Activated CD4-positive, alpha-beta T cell treated with anti-CD3 and anti-CD28 coated beads, Interleukin-2, Interleukin-4, amounts not matched to agents 100 ng/mL and 50 ng/mL, durations not matched to agents 16 hours and 8 hours (primary cell): ENCODE results near the gene TECPR1.

Experiments used
- DNase-seq: peaks from one replicate; pipeline ENCODE4 v3.0.0-alpha.2; 2020; ENCODE audit warnings: low spot score

TECPR1 gene

GRCh38 chr7:98191668-98192431, 60.2 kb downstream of the TECPR1 start:
- DNase-seq, result no peak

DNA sequence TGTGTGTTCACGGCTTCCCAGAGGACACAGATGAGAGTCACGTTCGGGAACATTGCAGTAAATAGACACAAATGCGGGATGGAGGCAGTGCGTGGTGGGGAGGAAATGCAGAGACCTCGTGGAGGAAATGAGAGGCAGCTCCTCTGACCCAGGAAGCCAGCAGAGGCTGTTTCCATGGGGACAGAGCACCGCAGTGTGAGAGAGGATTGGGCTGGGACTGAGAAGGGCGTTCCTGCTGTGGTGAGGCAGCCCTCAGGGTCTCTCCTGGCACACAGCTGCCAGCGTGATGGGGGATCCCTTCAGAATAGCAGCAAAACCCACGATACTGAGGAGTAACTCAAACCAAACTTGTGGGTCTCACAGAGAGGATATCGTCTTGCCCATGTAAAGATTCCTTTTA, 62.5 kb downstream of the TECPR1 start:
- DNase-seq, result no peak

GRCh38 chr7:98187138-98187502, 64.9 kb downstream of the TECPR1 start:
- no peak for DNase-seq

GRCh38 chr7:98186452-98187137, 65.4 kb downstream of the TECPR1 start:
- no peak for DNase-seq

DNA sequence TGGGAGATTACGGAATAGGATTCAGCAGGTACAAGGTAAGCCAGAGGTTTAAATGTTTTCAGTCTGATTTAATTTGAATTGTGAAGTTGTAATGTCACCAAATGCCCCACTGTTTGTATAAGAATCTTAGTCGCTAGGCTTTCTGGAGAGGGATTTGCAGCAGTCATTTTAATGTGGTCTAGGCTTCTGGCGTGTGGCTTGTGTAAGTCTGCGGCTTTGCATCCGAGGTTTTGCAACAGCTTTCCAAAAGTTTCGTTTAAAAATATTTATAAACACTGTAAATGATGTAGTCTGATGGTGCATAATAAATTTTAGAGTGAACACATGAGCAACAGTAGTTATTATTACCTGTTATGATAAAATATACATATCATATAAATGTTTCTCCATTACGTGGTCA, 66.9 kb downstream of the TECPR1 start:
- DNase-seq, result no peak

GRCh38 chr7:98180751-98181150, 71.3 kb downstream of the TECPR1 start:
- no peak for DNase-seq

DNA sequence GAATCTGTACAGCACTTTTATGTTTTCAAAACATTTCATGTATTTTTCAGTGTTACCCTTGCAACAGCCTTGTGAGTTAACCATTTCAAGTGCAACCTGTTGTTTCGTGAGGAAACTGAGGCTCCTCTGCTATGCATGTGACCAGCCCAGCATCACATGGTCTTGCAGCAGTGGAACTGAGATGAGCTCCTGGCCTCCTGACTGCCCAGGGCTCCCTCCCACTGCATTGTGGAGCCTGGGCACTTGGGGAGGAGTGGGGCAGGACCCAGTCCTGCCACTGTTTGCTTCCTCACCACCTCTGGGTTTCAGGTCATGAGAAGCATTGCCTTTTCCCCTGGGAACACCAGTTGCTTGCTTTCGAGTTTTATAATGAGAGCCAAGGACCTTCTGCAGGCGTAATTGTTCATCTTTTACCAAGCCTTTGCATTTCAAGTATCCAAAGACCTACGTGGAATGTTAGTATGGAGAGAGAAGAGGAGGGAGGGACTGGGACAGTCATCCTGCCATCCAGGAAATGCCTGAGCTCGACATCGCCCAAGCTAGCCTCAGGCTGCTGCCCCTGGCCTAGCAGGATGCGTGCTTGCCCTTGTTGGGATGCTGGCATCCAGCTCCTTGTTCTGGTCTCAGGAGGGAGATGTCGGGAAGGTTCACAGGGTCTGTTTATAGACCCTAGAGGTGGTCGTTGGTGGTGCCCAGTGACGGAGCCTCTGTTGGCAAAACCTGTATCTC, 73.1 kb downstream of the TECPR1 start:
- no peak for DNase-seq

DNA sequence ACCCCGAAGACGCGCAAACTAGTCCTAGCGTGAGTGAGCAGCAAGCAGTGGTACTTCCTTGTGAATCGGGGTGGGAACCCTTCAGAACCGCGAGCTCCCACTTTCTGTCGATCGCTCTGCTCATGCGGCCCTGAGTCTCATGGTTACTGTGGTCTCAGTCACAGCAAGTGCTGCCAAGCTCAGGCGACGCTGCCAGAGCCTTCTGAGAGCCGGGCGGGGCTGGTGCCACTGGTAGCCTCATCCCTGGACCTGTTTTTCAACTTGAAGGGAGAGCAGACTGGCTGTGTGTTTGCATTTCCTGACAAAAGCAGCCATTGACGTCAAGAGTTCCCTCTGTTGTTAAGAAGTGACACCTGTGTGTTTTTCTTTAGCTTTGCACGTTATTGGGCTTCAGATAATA, 73.7 kb downstream of the TECPR1 start:
- no peak for DNase-seq

DNA sequence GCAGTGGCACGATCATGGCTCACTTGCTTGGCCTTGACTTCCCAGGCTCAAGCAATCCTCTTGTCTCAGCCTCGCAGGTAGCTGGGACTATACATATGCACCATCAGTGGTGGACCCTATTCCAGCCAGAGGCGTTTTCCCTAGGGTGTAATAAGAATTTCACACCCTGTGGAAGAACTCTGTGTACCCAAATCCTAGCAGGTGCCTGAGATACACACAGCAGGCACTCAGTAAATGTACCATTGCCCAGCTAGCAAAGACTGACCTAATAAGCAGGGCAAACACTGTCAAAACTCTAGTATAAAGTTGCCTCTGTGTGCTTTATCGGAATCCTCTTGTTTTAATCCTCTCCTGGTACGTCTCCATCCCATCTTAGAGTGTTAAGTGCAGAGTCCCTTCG, 74.5 kb downstream of the TECPR1 start:
- no peak for DNase-seq

- DNase-seq, result no peak
Observed at GRCh38 chr7:98175260-98175940, 76.6 kb downstream of the TECPR1 start.

- no peak for DNase-seq
Observed at GRCh38 chr7:98174334-98175259, 77.4 kb downstream of the TECPR1 start.

- DNase-seq, result no peak
Observed at GRCh38 chr7:98171449-98171848, 80.6 kb downstream of the TECPR1 start.

DNA sequence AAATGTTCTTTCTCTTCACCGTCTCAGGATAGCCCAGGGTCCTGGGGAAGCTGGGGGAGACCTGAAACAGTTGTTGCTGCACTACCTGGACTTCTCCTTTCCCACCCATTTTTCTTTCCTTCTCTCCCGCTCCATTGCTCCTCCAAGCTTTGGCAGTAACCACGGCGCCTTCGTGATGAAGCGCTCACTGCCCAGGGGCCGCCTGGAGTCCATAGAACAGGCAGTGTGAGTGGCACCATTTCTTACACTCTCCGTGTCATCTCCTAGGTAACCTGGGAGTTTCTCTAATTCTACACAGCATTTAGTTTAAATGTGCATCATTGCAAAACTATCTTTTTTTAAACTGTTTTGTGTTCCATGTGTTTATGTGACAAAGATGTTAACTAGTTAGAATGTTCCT, 81.1 kb downstream of the TECPR1 start:
- no peak for DNase-seq

- DNase-seq, result no peak
Observed at GRCh38 chr7:98168904-98169621, 83.0 kb downstream of the TECPR1 start.

DNA sequence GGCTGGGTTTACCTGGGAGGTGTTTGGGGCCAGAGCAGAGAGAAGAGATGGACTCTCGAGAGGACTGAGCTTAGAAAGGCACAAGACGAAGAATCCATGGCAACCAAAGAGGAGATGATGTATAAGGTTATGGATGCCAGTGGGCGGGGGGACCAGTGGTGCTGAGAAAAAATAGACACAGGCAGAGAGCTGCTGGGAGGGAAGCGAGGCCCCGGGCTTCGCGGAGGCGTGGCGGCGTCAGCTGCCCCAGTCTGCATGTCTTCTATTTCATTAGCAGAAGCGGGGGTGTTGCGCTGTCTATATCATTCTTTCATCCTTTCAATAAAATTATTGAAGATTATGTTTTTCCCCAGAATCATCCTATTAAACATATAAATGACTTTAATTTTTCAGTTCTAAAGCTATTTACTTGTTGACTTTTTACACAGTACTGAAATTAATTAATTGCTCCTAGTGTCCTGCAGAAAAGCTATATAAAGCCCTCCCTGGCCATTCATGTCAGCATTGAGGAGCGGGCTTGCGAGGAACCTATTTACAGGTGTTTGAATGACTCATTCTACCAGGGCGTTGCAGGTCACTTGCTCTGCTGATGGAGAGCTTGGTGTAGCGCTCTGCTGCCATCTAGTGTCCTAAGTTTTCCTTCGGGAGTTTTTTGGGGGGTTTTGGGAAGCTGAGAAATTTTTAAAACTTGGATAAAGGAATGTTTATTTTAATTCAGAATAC, 83.7 kb downstream of the TECPR1 start:
- peak; percentile 70 for DNase-seq

DNA sequence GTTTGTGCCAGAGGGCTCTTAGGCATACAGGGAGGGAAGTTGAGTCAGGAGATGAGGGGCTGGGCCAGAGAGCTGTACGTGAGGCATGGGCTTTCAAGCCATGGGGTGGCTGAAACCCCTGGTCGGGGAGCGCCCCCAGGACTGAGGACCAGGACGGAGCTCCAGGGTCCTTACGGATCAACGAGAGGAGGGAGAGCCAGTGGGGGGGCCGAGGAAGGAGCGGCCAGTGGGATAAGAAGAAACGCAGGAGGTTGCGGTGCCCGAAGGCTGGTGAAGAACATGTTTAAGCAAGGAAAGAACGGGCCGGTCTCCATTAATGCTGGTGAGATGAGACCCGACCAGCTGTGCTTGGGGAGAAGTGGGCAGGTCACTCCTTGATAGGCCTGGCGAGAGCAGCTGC, 84.4 kb downstream of the TECPR1 start:
- DNase-seq, result no peak

- DNase-seq, result no peak
Observed at GRCh38 chr7:98166668-98166970, 85.4 kb downstream of the TECPR1 start.

DNA sequence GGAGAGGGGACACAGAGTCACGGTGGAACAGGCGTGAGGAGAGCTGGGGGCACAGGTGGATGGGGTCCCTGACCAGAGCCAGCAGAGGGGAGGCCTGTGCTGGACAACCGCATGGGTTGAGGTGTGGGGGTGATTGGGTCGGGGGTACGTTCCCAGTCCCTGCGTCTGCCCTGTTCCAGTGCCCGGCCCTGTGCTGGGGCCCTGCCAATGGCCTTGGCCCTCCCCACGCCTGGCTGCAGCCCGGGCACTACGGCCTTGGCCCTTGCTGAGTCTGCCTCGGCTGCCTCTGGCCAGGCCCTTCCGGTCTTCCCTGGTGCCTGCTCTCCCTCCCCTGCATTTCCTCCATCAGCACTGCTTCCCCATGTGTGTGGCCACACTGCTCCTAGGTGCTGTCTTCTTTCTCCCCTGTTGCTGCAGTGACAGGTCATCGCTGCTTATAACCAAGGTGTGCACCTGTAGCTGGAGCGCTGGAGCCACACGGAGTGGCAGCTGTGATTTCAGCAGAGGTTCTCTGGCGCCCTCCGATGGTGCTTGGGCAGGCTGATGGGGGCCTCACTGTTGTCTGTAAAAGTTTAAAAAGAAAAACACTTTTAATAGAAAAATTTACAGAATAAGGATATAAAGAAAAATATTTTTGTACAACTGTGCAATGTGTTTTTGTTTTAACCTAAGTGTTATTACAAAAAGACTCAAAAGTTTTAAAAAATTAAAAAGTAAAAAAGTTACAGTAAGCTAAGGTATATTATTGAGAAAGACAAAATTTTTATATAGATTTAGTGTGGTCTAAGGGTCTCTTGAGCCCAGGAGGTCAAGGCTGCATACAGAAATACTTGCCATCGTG, 86.0 kb downstream of the TECPR1 start:
- peak; percentile 26 for DNase-seq
